IMR-90 (cell line): ENCODE measurements around the gene VOPP1. TPM values are rescaled to one million over a fixed set of nuclear protein-coding genes. Genes with fewer than 3 reads are reported as not detected.

Source experiments
- ATAC-seq: fragments of 200-7000 bp; cut with Tn5 transposase; 2 replicates; pipeline ENCODE4 v1.9.1; 2020; ENCODE audit warnings: low read depth, mild to moderate bottlenecking, moderate library complexity
- BruUV-seq: library from RNA; stranded (reverse); fragments of 400-500 nt; replicated peaks from 2 replicates; lab custom pipeline; 2021; lab: Mats Ljungman, UMichigan
- CTCF ChIA-PET: fragments of 300-600 bp; formaldehyde crosslinking; extraction: SDS; loops from one replicate; lab custom pipeline; 2021; ENCODE audit warnings: antibody characterized with exemption; lab: Yijun Ruan, JAX
- POLR2A ChIA-PET: fragments of 300-600 bp; sonication (Branson Sonifier 250); formaldehyde crosslinking; loops from one replicate; lab custom pipeline; 2022; ENCODE audit warnings: antibody characterized with exemption; ENCODE audit not compliant: unreplicated experiment; lab: Charles Lee
- DNase-seq: peaks from one replicate; pipeline ENCODE4 v3.0.0; 2013
- H2AFZ ChIP-seq: replicated peaks from 2 replicates; pipeline ENCODE3; 2013; ENCODE audit warnings: low read length, mild to moderate bottlenecking; ENCODE audit not compliant: poor library complexity
- H2AK5ac ChIP-seq: 2 replicates; pipeline ENCODE4 v1.6.1; 2013; ENCODE audit warnings: low read depth, low read length, inconsistent platforms
- H2AK9ac ChIP-seq: replicated peaks from 2 replicates; pipeline ENCODE3; 2013; ENCODE audit warnings: mild to moderate bottlenecking, low read depth, low read length, moderate library complexity; ENCODE audit not compliant: poor library complexity
- H2BK120ac ChIP-seq: 2 replicates; pipeline ENCODE4 v1.6.1; 2013; ENCODE audit warnings: low read depth, low read length, inconsistent platforms
- H2BK15ac ChIP-seq: 3 replicates; pipeline ENCODE4 v1.6.1; 2013; ENCODE audit warnings: low read depth, low read length, inconsistent platforms
- H2BK20ac ChIP-seq: 2 replicates; pipeline ENCODE4 v1.6.1; 2013; ENCODE audit warnings: low read depth, mild to moderate bottlenecking, inconsistent platforms, low read length, moderate library complexity
- H2BK5ac ChIP-seq: 2 replicates; pipeline ENCODE4 v1.6.1; 2013; ENCODE audit warnings: mild to moderate bottlenecking, low read depth, low read length, inconsistent platforms; ENCODE audit not compliant: poor library complexity, severe bottlenecking
- H3K14ac ChIP-seq: replicated peaks from 2 replicates; pipeline ENCODE4 v1.6.1; 2013; ENCODE audit warnings: low read depth, low read length, inconsistent platforms
- H3K18ac ChIP-seq: 2 replicates; pipeline ENCODE4 v1.6.1; 2013; ENCODE audit warnings: low read depth, low read length, control low read depth
- H3K23ac ChIP-seq: 2 replicates; pipeline ENCODE4 v1.6.1; 2013; ENCODE audit warnings: low read depth, low read length, inconsistent platforms
- H3K27ac ChIP-seq: 2 replicates; pipeline ENCODE4 v1.5.1; 2013; ENCODE audit warnings: mild to moderate bottlenecking, control low read depth, low read length; ENCODE audit not compliant: insufficient read depth
- H3K27me3 ChIP-seq: 2 replicates; pipeline ENCODE4 v1.6.1; 2013; ENCODE audit warnings: low read length; ENCODE audit not compliant: control insufficient read depth, insufficient read depth
- H3K36me3 ChIP-seq: 2 replicates; pipeline ENCODE4 v1.6.1; 2013; ENCODE audit warnings: low read length, mixed read lengths; ENCODE audit not compliant: control insufficient read depth, insufficient read depth
- H3K4ac ChIP-seq: 2 replicates; pipeline ENCODE4 v1.6.1; 2013; ENCODE audit warnings: low read depth, low read length, inconsistent platforms
- H3K4me1 ChIP-seq: 2 replicates; pipeline ENCODE4 v1.6.1; 2013; ENCODE audit warnings: low read length, mixed read lengths; ENCODE audit not compliant: control insufficient read depth, insufficient read depth
- H3K4me2 ChIP-seq: 2 replicates; pipeline ENCODE4 v1.6.1; 2013; ENCODE audit warnings: low read depth, mild to moderate bottlenecking, control low read depth, low read length, moderate library complexity
- H3K4me3 ChIP-seq: 2 replicates; pipeline ENCODE4 v1.5.1; 2013; ENCODE audit warnings: low read depth, mild to moderate bottlenecking, control low read depth, low read length, moderate library complexity; ENCODE audit not compliant: insufficient read depth
- H3K56ac ChIP-seq: 2 replicates; pipeline ENCODE4 v1.6.1; 2013; ENCODE audit warnings: low read length, inconsistent platforms; ENCODE audit not compliant: insufficient read depth; ENCODE audit errors: extremely low read depth
- H3K79me1 ChIP-seq, 2 experiments: 2 replicates each; pipeline ENCODE4 v1.6.1; 2013; ENCODE audit warnings: low read length in 2 of 2, inconsistent platforms in 1 of 2, low read depth in 1 of 2
- H3K9ac ChIP-seq: 2 replicates; pipeline ENCODE4 v1.6.1; 2013; ENCODE audit warnings: low read depth, low read length, control low read depth
- H3K9me1 ChIP-seq: 2 replicates; pipeline ENCODE4 v1.6.1; 2013; ENCODE audit warnings: low read length, inconsistent platforms; ENCODE audit not compliant: insufficient read depth
- H3K9me3 ChIP-seq: 2 replicates; pipeline ENCODE4 v1.6.1; 2013; ENCODE audit warnings: low read length; ENCODE audit not compliant: control insufficient read depth, insufficient read depth
- H4K20me1 ChIP-seq: 2 replicates; pipeline ENCODE4 v1.6.1; 2013; ENCODE audit warnings: low read length, inconsistent platforms; ENCODE audit not compliant: insufficient read depth
- H4K5ac ChIP-seq: 2 replicates; pipeline ENCODE4 v1.6.1; 2013; ENCODE audit warnings: mild to moderate bottlenecking, low read depth, low read length, control low read depth
- H4K8ac ChIP-seq, 2 experiments: 2 replicates each; pipeline ENCODE4 v1.6.1; 2013; ENCODE audit warnings: low read depth in 2 of 2, low read length in 2 of 2, control low read depth in 1 of 2, inconsistent platforms in 1 of 2
- H4K91ac ChIP-seq: 2 replicates; pipeline ENCODE4 v1.6.1; 2013; ENCODE audit warnings: low read depth, low read length, inconsistent platforms; ENCODE audit not compliant: insufficient read depth
- BHLHE40 ChIP-seq: fragments of 150-350 bp; IDR thresholded peaks from 2 replicates; pipeline ENCODE4 v1.6.1; 2016; ENCODE audit warnings: mild to moderate bottlenecking, low read depth, low read length
- CEBPB ChIP-seq: IDR thresholded peaks from 2 replicates; pipeline ENCODE4 v1.6.1; 2012; ENCODE audit warnings: low read depth, low read length, improper control_type of control experiment
- CHD1 ChIP-seq: IDR thresholded peaks from 2 replicates; pipeline ENCODE4 v1.6.1; 2012; ENCODE audit warnings: low read depth, low read length, improper control_type of control experiment
- FOS ChIP-seq: fragments of 150-350 bp; IDR thresholded peaks from 2 replicates; pipeline ENCODE4 v1.6.1; 2016; ENCODE audit warnings: low read depth, low read length
- MAFK ChIP-seq: IDR thresholded peaks from 2 replicates; pipeline ENCODE4 v1.6.1; 2012; ENCODE audit warnings: low read depth, low read length, improper control_type of control experiment
- MAZ ChIP-seq: IDR thresholded peaks from 2 replicates; pipeline ENCODE4 v1.6.1; 2012; ENCODE audit warnings: low read depth, mild to moderate bottlenecking, low read length, improper control_type of control experiment, moderate library complexity, borderline replicate concordance
- MXI1 ChIP-seq: IDR thresholded peaks from 2 replicates; pipeline ENCODE4 v1.6.1; 2012; ENCODE audit warnings: low read depth, mild to moderate bottlenecking, low read length, moderate library complexity, borderline replicate concordance
- NFE2L2 ChIP-seq: fragments of 150-350 bp; IDR thresholded peaks from 2 replicates; pipeline ENCODE4 v1.6.1; 2016; ENCODE audit warnings: low read depth, mild to moderate bottlenecking, low read length
- POLR2A ChIP-seq: IDR thresholded peaks from 2 replicates; pipeline ENCODE4 v1.6.1; 2012; ENCODE audit warnings: mild to moderate bottlenecking, low read depth, low read length
- RAD21 ChIP-seq: IDR thresholded peaks from 2 replicates; pipeline ENCODE4 v1.6.1; 2012; ENCODE audit warnings: low read length, improper control_type of control experiment
- RCOR1 ChIP-seq: IDR thresholded peaks from 2 replicates; pipeline ENCODE4 v1.6.1; 2012; ENCODE audit warnings: mild to moderate bottlenecking, low read length, improper control_type of control experiment; ENCODE audit not compliant: insufficient replicate concordance
- RFX5 ChIP-seq: IDR thresholded peaks from 2 replicates; pipeline ENCODE4 v1.8.0; 2012; ENCODE audit warnings: low read depth, mild to moderate bottlenecking, low read length, moderate library complexity
- WGBS, 2 experiments: methylation state at CpG; one replicate each; pipeline versions ENCODE4 v1.1.5 to v1.1.7; 2013; ENCODE audit warnings: missing lambda C conversion rate in 2 of 2; ENCODE audit not compliant: insufficient read length in 1 of 2; ENCODE audit errors: extremely low coverage in 2 of 2; 5-methylcytosine and 5-hydroxymethylcytosine counted together
- dilution Hi-C: fragments of 300-500 bp; cut with HindIII; formaldehyde crosslinking; loops from one replicate; pipeline ENCODE4 v1.14.3; 2018; ENCODE audit warnings: low sequenced_read_pairs; ENCODE audit not compliant: unreplicated experiment
- in situ Hi-C: fragments of 300-500 bp; cut with MboI; formaldehyde crosslinking; loops from 3 replicates; pipeline ENCODE4 v1.14.3; 2019; ENCODE audit warnings: low sequenced_read_pairs, inconsistent platforms, mixed read lengths
- intact Hi-C: fragments of 100-400 bp; cut with micrococcal nuclease; formaldehyde crosslinking; loops from 2 replicates; pipeline ENCODE4 v1.10.0; 2022
- polyA plus RNA-seq, 3 experiments: library from polyadenylated mRNA; depleted of rRNA; stranded (reverse); fragments of >200 nt; gene quantifications; 2 replicates each; pipeline ENCODE4 v1.2.3, GENCODE V29; 2012; ENCODE audit warnings: low replicate concordance in 1 of 3
- total RNA-seq: library from RNA; depleted of rRNA; stranded (reverse); fragments of >200 nt; gene quantifications from 2 replicates; pipeline ENCODE4 v1.2.3, GENCODE V29; 2012
- TF ChIP-seq, protein P1 (sequence below): fragments of 150-350 bp; IDR thresholded peaks from 2 replicates; pipeline ENCODE4 v1.6.1; 2017; ENCODE audit warnings: mild to moderate bottlenecking, antibody characterized with exemption, low read length, low read depth
- TF ChIP-seq, protein P2 (sequence below): fragments of 150-350 bp; IDR thresholded peaks from 2 replicates; pipeline ENCODE4 v1.6.1; 2016; ENCODE audit warnings: low read depth, mild to moderate bottlenecking, low read length, moderate library complexity, borderline replicate concordance

VOPP1 gene
- total and polyA plus RNA-seq, 2 of the 4 experiments (the other 2 are of a cell fraction): 60.2 to 94.5 TPM

DNA sequence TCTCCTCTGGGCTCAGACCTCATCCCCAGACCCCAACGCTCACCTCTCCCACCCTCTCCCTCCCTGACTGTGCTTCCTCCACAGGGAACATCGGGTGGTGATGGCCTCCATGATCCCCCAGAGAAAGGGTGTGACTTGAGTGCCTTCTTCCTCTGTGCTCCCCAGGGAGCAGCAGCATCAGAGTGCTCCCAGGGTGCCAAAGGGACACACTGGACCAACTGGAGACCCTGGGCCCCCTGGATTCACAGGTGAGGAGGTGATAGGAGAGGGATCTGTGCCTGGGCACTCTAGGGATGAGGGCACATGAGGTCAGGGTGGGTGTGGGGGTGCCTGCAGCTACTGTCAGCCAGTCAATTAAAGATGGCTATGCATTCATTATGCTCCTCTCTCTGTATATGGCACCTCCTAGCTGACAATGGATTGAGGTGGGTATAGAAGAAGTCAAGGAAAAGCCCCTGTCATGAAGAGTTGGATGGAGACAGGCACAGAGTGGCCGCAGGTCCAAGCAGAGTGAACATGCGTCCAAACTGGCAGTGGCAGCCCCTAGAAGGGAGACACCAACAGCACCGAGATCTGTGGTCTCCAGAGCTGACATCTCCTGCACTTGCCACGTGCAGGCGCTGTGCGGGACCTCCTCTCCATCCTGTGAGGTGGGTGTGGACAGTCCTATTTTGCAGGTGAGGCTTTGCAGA is 15.5 kb upstream of the VOPP1 start:
- Histone ChIP-seq H2BK15ac (no peak overlapping the region), H3K9ac (no peak overlapping the region), H2AK9ac (no peak overlapping the region), H2BK20ac (no peak overlapping the region), H3K56ac (no peak overlapping the region), H4K91ac (no peak overlapping the region), H3K9me1 (peaks cover 7% of the 10 kb centered on the region), H3K9me3 (no peaks in the 10 kb centered on the region), H3K4ac (no peak overlapping the region), H2AFZ (peak overlapping the region; percentile 18), H2BK120ac (no peak overlapping the region), H3K14ac (no peak overlapping the region), H4K5ac (no peak overlapping the region), H3K4me3 (no peak overlapping the region), H3K23ac (no peak overlapping the region), H3K4me1 (no peaks in the 10 kb centered on the region), H3K79me1 (no peaks in the 10 kb centered on the region), H2BK5ac (no peak overlapping the region), H2AK5ac (no peak overlapping the region), H4K20me1 (no peaks in the 10 kb centered on the region), H3K36me3 (no peaks in the 10 kb centered on the region), H3K4me2 (no peak overlapping the region), H3K27me3 (peaks cover 16% of the 10 kb centered on the region), H3K27ac (no peak overlapping the region), H4K8ac (no peak overlapping the region), H3K18ac (no peak overlapping the region)
- in situ Hi-C loops: no loop called here
- intact Hi-C loops: no loop called here
- TF ChIP-seq POLR2A (no peak), MXI1 (no peak), MAFK (no peak), NFE2L2 (no peak), FOS (no peak), CHD1 (no peak), RAD21 (no peak), RCOR1 (no peak), CEBPB (no peak), RFX5 (no peak), MAZ (no peak), BHLHE40 (no peak)
- TF ChIP-seq, protein P1, sequence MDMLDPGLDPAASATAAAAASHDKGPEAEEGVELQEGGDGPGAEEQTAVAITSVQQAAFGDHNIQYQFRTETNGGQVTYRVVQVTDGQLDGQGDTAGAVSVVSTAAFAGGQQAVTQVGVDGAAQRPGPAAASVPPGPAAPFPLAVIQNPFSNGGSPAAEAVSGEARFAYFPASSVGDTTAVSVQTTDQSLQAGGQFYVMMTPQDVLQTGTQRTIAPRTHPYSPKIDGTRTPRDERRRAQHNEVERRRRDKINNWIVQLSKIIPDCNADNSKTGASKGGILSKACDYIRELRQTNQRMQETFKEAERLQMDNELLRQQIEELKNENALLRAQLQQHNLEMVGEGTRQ: no peak
- TF ChIP-seq, protein P2, sequence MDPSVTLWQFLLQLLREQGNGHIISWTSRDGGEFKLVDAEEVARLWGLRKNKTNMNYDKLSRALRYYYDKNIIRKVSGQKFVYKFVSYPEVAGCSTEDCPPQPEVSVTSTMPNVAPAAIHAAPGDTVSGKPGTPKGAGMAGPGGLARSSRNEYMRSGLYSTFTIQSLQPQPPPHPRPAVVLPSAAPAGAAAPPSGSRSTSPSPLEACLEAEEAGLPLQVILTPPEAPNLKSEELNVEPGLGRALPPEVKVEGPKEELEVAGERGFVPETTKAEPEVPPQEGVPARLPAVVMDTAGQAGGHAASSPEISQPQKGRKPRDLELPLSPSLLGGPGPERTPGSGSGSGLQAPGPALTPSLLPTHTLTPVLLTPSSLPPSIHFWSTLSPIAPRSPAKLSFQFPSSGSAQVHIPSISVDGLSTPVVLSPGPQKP: no peak
- no peak for DNase-seq
- dilution Hi-C loops: no loop called here
- no TSS peak for BruUV-seq
- 86% methylated on average over 1 of the region's 8 CpGs; no CpG with 5 or more reads in 1 of the 2 experiments for WGBS, 2 experiments
- ATAC-seq: no peak
- ChIA-PET POLR2A (no interaction called here), CTCF (no interaction called here)
